H9 (cell line): ENCODE measurements around the gene BTNL8. TPM values are rescaled to one million over a fixed set of nuclear protein-coding genes. Genes with fewer than 3 reads are reported as not detected.

ENCODE experiments used
- DNase-seq: peaks from one replicate; pipeline ENCODE4 v3.0.0-alpha.2; 2017
- H2AFZ ChIP-seq: one replicate; pipeline ENCODE4 v1.6.1; 2013; ENCODE audit warnings: mild to moderate bottlenecking, low read length, control low read depth, moderate library complexity
- H2AK5ac ChIP-seq: 2 replicates; pipeline ENCODE4 v1.6.1; 2013; ENCODE audit warnings: low read length, control low read depth, mixed read lengths; ENCODE audit not compliant: insufficient read length
- H2BK120ac ChIP-seq: one replicate; pipeline ENCODE4 v1.6.1; 2013; ENCODE audit warnings: low read depth, mild to moderate bottlenecking, low read length, control low read depth, inconsistent platforms; ENCODE audit not compliant: poor library complexity, severe bottlenecking
- H2BK12ac ChIP-seq: 2 replicates; pipeline ENCODE4 v1.6.1; 2013; ENCODE audit warnings: low read length, control low read depth, mixed read lengths, low read depth; ENCODE audit not compliant: insufficient read length
- H2BK15ac ChIP-seq: 2 replicates; pipeline ENCODE4 v1.6.1; 2013; ENCODE audit warnings: low read depth, low read length, control low read depth
- H2BK20ac ChIP-seq: one replicate; pipeline ENCODE4 v1.6.1; 2013; ENCODE audit warnings: low read depth, mild to moderate bottlenecking, low read length, control low read depth, inconsistent platforms; ENCODE audit not compliant: poor library complexity, severe bottlenecking
- H2BK5ac ChIP-seq: 2 replicates; pipeline ENCODE4 v1.6.1; 2013; ENCODE audit warnings: low read length, control low read depth, mixed read lengths; ENCODE audit not compliant: insufficient read length
- H3K14ac ChIP-seq: 2 replicates; pipeline ENCODE4 v1.6.1; 2013; ENCODE audit warnings: low read length, control low read depth; ENCODE audit not compliant: insufficient read depth
- H3K18ac ChIP-seq: 2 replicates; pipeline ENCODE4 v1.6.1; 2013; ENCODE audit warnings: low read depth, mild to moderate bottlenecking, mixed read lengths, low read length, control low read depth; ENCODE audit not compliant: insufficient read length
- H3K23ac ChIP-seq: 2 replicates; pipeline ENCODE4 v1.6.1; 2013; ENCODE audit warnings: low read length, control low read depth, mixed read lengths, low read depth; ENCODE audit not compliant: insufficient read length
- H3K23me2 ChIP-seq: 2 replicates; pipeline ENCODE4 v1.6.1; 2013; ENCODE audit warnings: low read depth, mild to moderate bottlenecking, mixed read lengths, low read length, control low read depth; ENCODE audit not compliant: insufficient read length, poor library complexity, severe bottlenecking
- H3K27ac ChIP-seq: 2 replicates; pipeline ENCODE4 v1.5.1; 2013; ENCODE audit warnings: low read length, control low read depth, mixed read lengths, low read depth; ENCODE audit not compliant: insufficient read length
- H3K27me3 ChIP-seq: 2 replicates; pipeline ENCODE4 v1.6.1; 2013; ENCODE audit warnings: low read length, control low read depth, inconsistent platforms; ENCODE audit not compliant: insufficient read depth
- H3K4ac ChIP-seq: 2 replicates; pipeline ENCODE4 v1.6.1; 2013; ENCODE audit warnings: low read depth, mild to moderate bottlenecking, control low read depth, inconsistent platforms, low read length, moderate library complexity
- H3K4me1 ChIP-seq: 2 replicates; pipeline ENCODE4 v1.6.1; 2013; ENCODE audit warnings: low read length, control low read depth, inconsistent platforms; ENCODE audit not compliant: insufficient read depth
- H3K4me2 ChIP-seq: 2 replicates; pipeline ENCODE4 v1.6.1; 2013; ENCODE audit warnings: low read length, control low read depth, mixed read lengths; ENCODE audit not compliant: insufficient read length, insufficient read depth
- H3K56ac ChIP-seq: 2 replicates; pipeline ENCODE4 v1.6.1; 2013; ENCODE audit warnings: low read depth, mild to moderate bottlenecking, mixed read lengths, low read length, control low read depth; ENCODE audit not compliant: insufficient read length
- H3K79me1 ChIP-seq: 2 replicates; pipeline ENCODE4 v1.6.1; 2013; ENCODE audit warnings: low read depth, mild to moderate bottlenecking, moderate library complexity, low read length, control low read depth, inconsistent platforms; ENCODE audit not compliant: insufficient read depth, poor library complexity, severe bottlenecking
- H3K79me2 ChIP-seq: 2 replicates; pipeline ENCODE4 v1.6.1; 2013; ENCODE audit warnings: low read length, control low read depth, inconsistent platforms; ENCODE audit not compliant: insufficient read depth
- H3K9ac ChIP-seq: 2 replicates; pipeline ENCODE4 v1.6.1; 2013; ENCODE audit warnings: low read length, control low read depth, mixed read lengths; ENCODE audit not compliant: insufficient read length; ENCODE audit errors: extremely low read depth
- H3K9me3 ChIP-seq: one replicate; pipeline ENCODE4 v1.6.1; 2013; ENCODE audit warnings: low read depth, low read length, inconsistent platforms; ENCODE audit not compliant: control insufficient read depth
- H3T11ph ChIP-seq: one replicate; pipeline ENCODE4 v1.6.1; 2013; ENCODE audit warnings: mild to moderate bottlenecking, low read length, control low read depth, inconsistent platforms
- H4K20me1 ChIP-seq: one replicate; pipeline ENCODE4 v1.6.1; 2013; ENCODE audit not compliant: control insufficient read depth, insufficient read length, insufficient read depth
- H4K5ac ChIP-seq: 2 replicates; pipeline ENCODE4 v1.6.1; 2013; ENCODE audit warnings: low read depth, mild to moderate bottlenecking, mixed read lengths, low read length, control low read depth; ENCODE audit not compliant: insufficient read length
- H4K8ac ChIP-seq: replicated peaks from 2 replicates; pipeline ENCODE4 v1.6.1; 2013; ENCODE audit warnings: low read length, control low read depth, mixed read lengths, low read depth; ENCODE audit not compliant: insufficient read length
- H4K91ac ChIP-seq: 2 replicates; pipeline ENCODE4 v1.6.1; 2013; ENCODE audit warnings: low read depth, mild to moderate bottlenecking, moderate library complexity, mixed read lengths, low read length, control low read depth; ENCODE audit not compliant: insufficient read length
- H3K27ac Mint-ChIP-seq, 3 experiments: 2 replicates in 2 of 3; 3 replicates in 1 of 3; pipeline ENCODE4 v1.8.0; 2020 to 2021; ENCODE audit warnings: mixed read lengths in 3 of 3, mild to moderate bottlenecking in 1 of 3, moderate library complexity in 1 of 3
- H3K27me3 Mint-ChIP-seq: 2 replicates; pipeline ENCODE4 v1.8.0; 2021; ENCODE audit warnings: low read depth, mild to moderate bottlenecking, moderate library complexity, mixed read lengths
- H3K36me3 Mint-ChIP-seq, 3 experiments: 2 replicates in 2 of 3; 3 replicates in 1 of 3; pipeline ENCODE4 v1.8.0; 2020 to 2021; ENCODE audit warnings: low read depth in 3 of 3, mixed read lengths in 3 of 3; ENCODE audit not compliant: insufficient read depth in 1 of 3
- H3K4me1 Mint-ChIP-seq, 2 experiments: 2 replicates each; pipeline ENCODE4 v1.8.0; 2020; ENCODE audit warnings: mixed read lengths in 2 of 2
- H3K4me3 Mint-ChIP-seq, 2 experiments: 2 replicates in 1 of 2; 3 replicates in 1 of 2; pipeline ENCODE4 v1.8.0; 2020 to 2021; ENCODE audit warnings: mild to moderate bottlenecking in 2 of 2, mixed read lengths in 2 of 2, moderate library complexity in 1 of 2
- H3K9me3 Mint-ChIP-seq, 2 experiments: 2 replicates in 1 of 2; 3 replicates in 1 of 2; pipeline ENCODE4 v1.8.0; 2020; ENCODE audit warnings: mild to moderate bottlenecking in 2 of 2, mixed read lengths in 2 of 2, moderate library complexity in 1 of 2
- WGBS: extraction: QIAGEN DNeasy Blood & Tissue Kit; methylation state at CpG from one replicate; pipeline ENCODE4 v1.1.7; 2013; ENCODE audit warnings: missing lambda C conversion rate, low lambda C conversion rate, mixed read lengths; ENCODE audit not compliant: insufficient read length; ENCODE audit errors: extremely low coverage; 5-methylcytosine and 5-hydroxymethylcytosine counted together
- total RNA-seq: library from RNA; stranded (reverse); gene quantifications from 2 replicates; pipeline ENCODE4 v1.2.1, GENCODE V29; 2021
- TF ChIP-seq, protein P1 (sequence below): fragments of 200-600 bp; sonication (generic); conservative IDR thresholded peaks from 3 replicates; pipeline ENCODE4 v1.8.0; 2021; ENCODE audit warnings: antibody characterized with exemption, mild to moderate bottlenecking

BTNL8 gene
- total RNA-seq, 1 experiment from 2014 or later, result 0.13 TPM

DNA sequence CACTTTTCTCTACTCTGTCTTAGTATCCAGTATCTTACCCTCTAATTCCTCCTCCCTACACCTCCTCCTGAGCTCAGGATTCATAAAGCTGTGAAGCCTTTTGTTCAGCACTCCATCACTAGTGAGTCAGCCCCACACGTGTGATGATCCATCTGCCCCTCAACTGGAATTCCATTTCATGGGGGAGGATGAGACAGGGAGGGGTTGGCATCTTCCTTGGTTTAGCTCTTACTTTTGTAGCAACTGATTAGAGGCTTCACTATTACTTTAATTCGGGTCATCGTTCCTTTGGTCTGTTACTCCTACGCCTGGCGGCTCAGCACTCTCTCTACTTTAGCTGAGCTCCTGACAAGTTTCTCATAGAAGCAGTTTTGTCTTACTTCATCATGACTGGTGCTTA is 11.8 kb downstream of the BTNL8 start:
- Mint-ChIP-seq H3K4me1 (peaks cover 29 to 42% of the 10 kb centered on the region in 2 experiments), H3K36me3 (peaks cover 3 to 10% (median 4%) of the 10 kb centered on the region in 3 experiments; a peak in 3 of 7 replicates), H3K4me3 (no peak overlapping the region; a peak in 1 of 5 replicates), H3K27me3 (peaks cover 4% of the 10 kb centered on the region), H3K27ac (no peak overlapping the region), H3K9me3 (peaks cover 5 to 7% of the 10 kb centered on the region in 2 experiments)
- H2AFZ ChIP-seq, result no peak overlapping the region
- no peak overlapping the region for H3K9ac ChIP-seq
- H3K4ac ChIP-seq, result no peak overlapping the region
- H3K23me2 ChIP-seq, result no peaks in the 10 kb centered on the region
- H3K27ac ChIP-seq, result no peak overlapping the region
- no peak overlapping the region for H3K56ac ChIP-seq
- no peak overlapping the region for H3K23ac ChIP-seq
- no peak overlapping the region for H2BK5ac ChIP-seq
- H4K5ac ChIP-seq, result no peak overlapping the region
- no peak overlapping the region for H2BK20ac ChIP-seq
- TF ChIP-seq, protein P1, sequence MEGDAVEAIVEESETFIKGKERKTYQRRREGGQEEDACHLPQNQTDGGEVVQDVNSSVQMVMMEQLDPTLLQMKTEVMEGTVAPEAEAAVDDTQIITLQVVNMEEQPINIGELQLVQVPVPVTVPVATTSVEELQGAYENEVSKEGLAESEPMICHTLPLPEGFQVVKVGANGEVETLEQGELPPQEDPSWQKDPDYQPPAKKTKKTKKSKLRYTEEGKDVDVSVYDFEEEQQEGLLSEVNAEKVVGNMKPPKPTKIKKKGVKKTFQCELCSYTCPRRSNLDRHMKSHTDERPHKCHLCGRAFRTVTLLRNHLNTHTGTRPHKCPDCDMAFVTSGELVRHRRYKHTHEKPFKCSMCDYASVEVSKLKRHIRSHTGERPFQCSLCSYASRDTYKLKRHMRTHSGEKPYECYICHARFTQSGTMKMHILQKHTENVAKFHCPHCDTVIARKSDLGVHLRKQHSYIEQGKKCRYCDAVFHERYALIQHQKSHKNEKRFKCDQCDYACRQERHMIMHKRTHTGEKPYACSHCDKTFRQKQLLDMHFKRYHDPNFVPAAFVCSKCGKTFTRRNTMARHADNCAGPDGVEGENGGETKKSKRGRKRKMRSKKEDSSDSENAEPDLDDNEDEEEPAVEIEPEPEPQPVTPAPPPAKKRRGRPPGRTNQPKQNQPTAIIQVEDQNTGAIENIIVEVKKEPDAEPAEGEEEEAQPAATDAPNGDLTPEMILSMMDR, result no peak
- H4K91ac ChIP-seq, result no peak overlapping the region
- WGBS, result no CpG with 5 or more reads among the region's 5 CpGs
- H3T11ph ChIP-seq, result no peak overlapping the region
- H3K4me2 ChIP-seq, result no peak overlapping the region
- H3K79me2 ChIP-seq, result no peaks in the 10 kb centered on the region
- H2AK5ac ChIP-seq, result no peak overlapping the region
- no peak overlapping the region for H4K8ac ChIP-seq
- H4K20me1 ChIP-seq, result no peaks in the 10 kb centered on the region
- H3K14ac ChIP-seq, result no peak overlapping the region
- no peaks in the 10 kb centered on the region for H3K27me3 ChIP-seq
- no peaks in the 10 kb centered on the region for H3K79me1 ChIP-seq
- H3K4me1 ChIP-seq, result peaks cover 4% of the 10 kb centered on the region; the same call in 1 of the 2 replicates
- H3K9me3 ChIP-seq, result no peaks in the 10 kb centered on the region
- no peak overlapping the region for H2BK15ac ChIP-seq
- no peak overlapping the region for H2BK12ac ChIP-seq
- no peak overlapping the region for H2BK120ac ChIP-seq
- H3K18ac ChIP-seq, result no peak overlapping the region
- DNase-seq, result no peak
